ENCODE measurements around the gene MIPEP. TPM values are rescaled to one million over a fixed set of nuclear protein-coding genes. Genes with fewer than 3 reads are reported as not detected.
A peak's percentile ranks its signal among the peaks of the same experiment; 100 is the strongest.

The MIPEP gene
- total RNA-seq, 2 donors from 2014 or later: 26.2 to 27.1 TPM

GRCh38 chr13:23876265-23876664 lies 12.9 kb downstream of the MIPEP start:
- intact Hi-C loops (cut with DNase I): no loop called here
- WGBS: 78% methylated on average over 2 of the region's 2 CpGs

DNA sequence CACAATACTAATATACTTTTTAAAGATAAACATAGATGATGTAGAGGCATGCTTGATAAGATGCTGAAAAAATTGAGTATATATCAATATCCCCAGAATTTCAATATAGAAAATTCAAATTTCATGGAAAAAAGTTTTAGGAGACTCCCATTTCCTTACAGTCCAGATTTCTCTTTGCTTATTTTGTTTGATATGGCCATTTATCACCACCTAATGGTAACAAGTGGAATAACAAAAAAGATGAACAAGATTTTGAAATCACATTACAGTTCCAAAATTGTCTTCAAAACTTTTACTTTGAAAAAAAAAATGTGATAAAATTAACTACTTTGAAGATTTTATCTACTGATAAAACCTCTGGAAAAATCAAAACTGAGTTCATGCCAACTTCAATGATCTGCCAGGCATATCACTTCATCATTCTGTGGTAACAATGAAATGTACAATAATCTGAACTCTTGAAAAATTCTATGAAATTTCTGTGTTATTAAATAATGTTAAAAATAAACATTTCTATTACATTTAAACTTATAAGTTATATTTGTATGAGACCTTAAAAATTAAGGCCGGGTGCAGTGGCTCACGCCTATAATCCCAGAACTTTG lies 17.5 kb downstream of the MIPEP start:
- no peak for DNase-seq (ENCODE audit: low spot score)
- H3K4me1 ChIP-seq (replicated peaks): peaks cover 6% of the 10 kb centered on the region
- H3K27me3 ChIP-seq (replicated peaks; ENCODE audit: insufficient read depth): no peaks in the 10 kb centered on the region
- 88% methylated on average over 2 of the region's 2 CpGs for WGBS
- no peaks in the 10 kb centered on the region for H3K9me3 ChIP-seq
- TF ChIP-seq POLR2AphosphoS5 (IDR thresholded peaks at IDR 0.05): no peak
- TF ChIP-seq CTCF (IDR thresholded peaks at IDR 0.05): peak in 3 of 4 experiments; percentile 64 to 85 (median 67)
- intact Hi-C loops (cut with DNase I): loop anchor here (1.0 to 5.0 kb wide), 3 partner anchors 154 to 404 kb away; no protein-coding TSS in a partner anchor
- no peak overlapping the region for H3K4me3 ChIP-seq
- H3K27ac ChIP-seq: peak overlapping the region in 1 of 2 donors; percentile 19
- peaks cover 0 to 2% of the 10 kb centered on the region in 2 donors for H3K36me3 ChIP-seq

More at GRCh38 chr13:23876265-23876664, 12.9 kb downstream of the MIPEP start:
- DNase-seq (ENCODE audit: low spot score): no peak
- TF ChIP-seq CTCF (IDR thresholded peaks at IDR 0.05) (peak in 1 of 4 experiments; percentile 14), POLR2AphosphoS5 (IDR thresholded peaks at IDR 0.05) (no peak), POLR2A (IDR thresholded peaks at IDR 0.05) (no peak)
- Histone ChIP-seq H3K27me3 (replicated peaks; ENCODE audit: insufficient read depth) (no peaks in the 10 kb centered on the region), H3K27ac (no peak overlapping the region), H3K4me3 (no peak overlapping the region), H3K9me3 (no peaks in the 10 kb centered on the region), H3K36me3 (no peaks in the 10 kb centered on the region), H3K4me1 (replicated peaks) (peaks cover 2% of the 10 kb centered on the region)

DNA sequence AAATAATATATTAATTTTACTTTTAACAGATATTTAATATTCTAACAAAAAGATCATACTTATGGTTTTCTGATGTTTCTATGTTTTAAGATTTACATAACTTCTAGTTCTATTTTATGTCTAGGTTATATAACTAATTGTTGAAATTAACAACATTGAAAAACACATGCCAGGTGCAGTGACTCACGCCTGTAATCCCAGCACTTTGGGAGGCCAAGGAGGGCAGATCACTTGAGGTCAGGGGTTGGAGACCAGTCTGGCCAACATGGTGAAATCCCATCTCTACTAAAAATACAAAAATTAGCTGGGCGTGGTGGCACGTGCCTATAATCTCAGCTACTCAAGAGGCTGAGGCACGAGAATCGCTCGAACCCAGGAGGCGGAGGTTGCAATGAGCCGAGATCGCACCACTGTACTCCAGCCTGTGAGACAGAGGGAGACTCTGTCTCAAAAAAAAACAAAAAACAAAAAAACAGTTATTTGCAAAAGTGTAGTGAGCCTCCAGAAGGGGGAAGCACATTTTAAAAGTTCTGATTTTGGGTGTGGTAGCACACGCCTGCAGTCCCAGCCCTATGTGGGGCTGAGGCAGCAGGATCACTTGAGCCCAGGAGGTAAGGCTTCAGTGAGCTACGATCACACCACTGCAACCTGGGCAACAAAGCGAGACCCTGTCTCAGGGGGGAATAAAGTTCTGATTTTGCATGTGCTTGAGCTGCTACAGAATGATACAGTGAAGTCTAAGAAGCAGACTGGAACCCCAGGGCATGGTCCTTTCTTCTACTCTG lies 18.7 kb downstream of the MIPEP start:
- Histone ChIP-seq H3K4me3 (no peak overlapping the region), H3K9me3 (no peaks in the 10 kb centered on the region), H3K36me3 (peaks cover 0 to 2% of the 10 kb centered on the region in 2 donors), H3K27ac (peak overlapping the region in 1 of 2 donors; percentile 14), H3K27me3 (replicated peaks; ENCODE audit: insufficient read depth) (no peaks in the 10 kb centered on the region), H3K4me1 (replicated peaks) (peaks cover 6% of the 10 kb centered on the region)
- TF ChIP-seq POLR2A (IDR thresholded peaks at IDR 0.05) (no peak), CTCF (IDR thresholded peaks at IDR 0.05) (no peak), POLR2AphosphoS5 (IDR thresholded peaks at IDR 0.05) (no peak)
- intact Hi-C loops (cut with DNase I): loop anchor here (1.0 to 5.0 kb wide), 3 partner anchors 153 to 403 kb away; no protein-coding TSS in a partner anchor
- WGBS: 89% methylated on average over 12 of the region's 12 CpGs
- no peak for DNase-seq (ENCODE audit: low spot score)

DNA sequence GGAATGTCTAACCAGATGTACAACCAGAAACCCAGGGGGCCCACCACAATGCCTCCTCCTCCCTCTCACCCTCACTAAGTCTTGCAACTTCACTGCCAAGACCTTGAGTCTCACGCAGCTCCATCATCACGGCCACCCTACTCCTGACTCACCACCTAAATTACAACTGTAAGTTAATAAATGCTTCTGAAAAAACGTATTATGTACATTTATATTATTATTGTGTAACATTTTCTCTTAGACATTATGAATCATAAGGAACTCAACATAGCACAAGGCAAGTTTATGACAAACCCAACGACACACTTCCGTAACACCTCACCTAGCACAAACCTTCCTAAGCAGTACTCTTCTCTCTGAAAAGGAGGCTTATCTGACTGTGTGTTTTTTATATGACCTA lies 20.7 kb downstream of the MIPEP start:
- Histone ChIP-seq H3K4me3 (no peak overlapping the region), H3K9me3 (no peaks in the 10 kb centered on the region), H3K27me3 (replicated peaks; ENCODE audit: insufficient read depth) (no peaks in the 10 kb centered on the region), H3K4me1 (replicated peaks) (peaks cover 6% of the 10 kb centered on the region), H3K27ac (no peak overlapping the region), H3K36me3 (peaks cover 0 to 2% of the 10 kb centered on the region in 2 donors)
- no peak for DNase-seq (ENCODE audit: low spot score)
- intact Hi-C loops (cut with DNase I): no loop called here
- TF ChIP-seq POLR2A (IDR thresholded peaks at IDR 0.05) (no peak), POLR2AphosphoS5 (IDR thresholded peaks at IDR 0.05) (no peak), CTCF (IDR thresholded peaks at IDR 0.05) (no peak)
- WGBS: 77% methylated on average over 5 of the region's 5 CpGs

Measured in prostate gland (tissue), 2 donors.